Measurements from ENCODE around the gene CAMSAP1.

The CAMSAP1 gene

DNA sequence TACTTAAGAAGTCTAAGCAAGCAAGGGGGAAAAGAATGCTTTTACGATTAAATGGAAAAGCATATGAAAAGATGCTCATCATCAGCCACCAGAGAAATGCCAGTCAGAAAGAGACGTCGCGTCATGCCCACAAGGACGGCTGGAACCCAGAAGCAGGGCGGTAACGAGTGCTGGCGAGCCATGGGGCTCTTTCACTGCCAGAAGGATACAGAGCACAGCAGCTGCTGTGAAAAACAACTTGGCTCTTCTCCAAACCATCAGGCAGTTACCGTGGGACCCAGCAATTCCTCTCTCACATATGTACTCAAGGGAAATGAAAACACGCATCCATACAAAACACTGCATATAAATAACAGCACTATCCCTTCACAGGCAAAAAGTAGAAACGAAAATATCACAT is 95.5 kb downstream of the CAMSAP1 start:
- no peak for DNase-seq (ENCODE audit: low read depth)

- no peak for DNase-seq (ENCODE audit: low read depth)
These were observed 96.4 kb downstream of the CAMSAP1 start for GRCh38 chr9:135810806-135811575.

- no peak for DNase-seq (ENCODE audit: low read depth)
These were observed 98.2 kb downstream of the CAMSAP1 start for GRCh38 chr9:135809166-135809565.

DNA sequence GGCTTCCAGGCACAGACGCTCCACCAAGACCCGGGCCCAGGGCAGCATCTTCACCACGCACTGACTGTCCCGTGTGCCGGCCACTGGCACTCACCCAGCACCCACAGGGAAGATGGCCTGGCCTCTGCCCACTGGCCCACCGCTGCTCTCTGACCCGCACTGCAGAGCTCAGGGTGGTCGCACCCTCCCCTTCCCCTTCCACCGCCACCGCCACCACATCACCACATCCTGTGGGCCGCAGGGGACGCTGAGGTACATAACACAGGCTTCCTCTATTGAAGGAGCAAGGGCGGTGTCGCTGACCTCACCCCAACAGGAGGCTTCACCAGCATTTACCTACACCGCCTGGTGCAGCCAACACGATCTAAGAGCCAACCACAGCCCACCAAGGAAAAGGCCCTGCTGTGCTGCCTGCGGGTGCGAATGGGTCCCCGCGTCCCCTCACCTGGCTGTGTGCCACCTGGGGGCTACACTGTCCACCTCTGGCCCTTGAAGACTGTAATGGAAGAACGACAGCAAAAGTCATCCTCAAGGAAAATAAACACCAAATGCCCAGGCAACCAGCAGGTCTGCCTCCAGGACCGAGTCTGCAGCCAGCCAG is 101.8 kb downstream of the CAMSAP1 start:
- no peak for DNase-seq (ENCODE audit: low read depth)

DNA sequence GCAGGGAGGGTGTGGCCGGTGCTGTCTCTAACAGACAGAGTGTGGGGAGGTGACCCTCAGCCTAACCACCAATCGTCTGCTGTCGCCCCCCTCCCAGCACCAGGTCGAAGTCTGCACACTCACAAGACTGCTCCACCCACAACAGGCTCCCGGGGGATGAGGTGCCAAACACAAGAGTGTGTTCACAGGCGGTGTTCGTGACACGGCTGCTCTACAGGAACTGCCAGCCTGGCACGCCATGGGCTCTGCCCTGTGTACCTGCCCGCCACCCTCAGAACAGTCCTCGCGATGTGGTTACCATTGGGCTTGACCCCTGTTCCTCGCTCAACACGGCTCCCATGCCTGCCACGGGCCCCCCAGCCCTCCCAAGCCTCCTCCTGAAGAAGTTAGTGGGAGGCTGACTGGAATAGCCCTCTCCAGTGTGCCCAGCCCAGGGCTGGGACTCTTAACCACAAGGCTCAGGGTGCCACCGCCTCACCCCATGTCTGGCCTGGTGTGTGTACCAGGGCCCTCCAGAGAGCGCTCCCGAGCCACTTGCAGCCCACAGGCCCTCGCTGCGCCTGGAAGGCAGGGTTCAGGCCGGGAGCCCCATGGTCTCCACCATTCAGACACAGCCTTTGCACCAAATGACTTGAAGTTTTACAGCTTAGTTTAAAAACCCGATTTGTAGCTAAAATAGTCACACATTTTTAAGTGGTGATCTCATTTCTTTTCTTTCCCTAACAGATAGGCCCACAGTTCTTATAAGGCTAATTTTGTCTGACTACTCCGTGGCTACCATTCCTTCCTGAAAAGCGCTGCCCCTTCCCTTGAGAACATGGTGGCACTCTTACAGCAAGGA is 102.5 kb downstream of the CAMSAP1 start:
- no peak for DNase-seq (ENCODE audit: low read depth)

GRCh38 chr9:135803441-135803840 is 103.9 kb downstream of the CAMSAP1 start:
- DNase-seq (ENCODE audit: low read depth) = no peak

DNA sequence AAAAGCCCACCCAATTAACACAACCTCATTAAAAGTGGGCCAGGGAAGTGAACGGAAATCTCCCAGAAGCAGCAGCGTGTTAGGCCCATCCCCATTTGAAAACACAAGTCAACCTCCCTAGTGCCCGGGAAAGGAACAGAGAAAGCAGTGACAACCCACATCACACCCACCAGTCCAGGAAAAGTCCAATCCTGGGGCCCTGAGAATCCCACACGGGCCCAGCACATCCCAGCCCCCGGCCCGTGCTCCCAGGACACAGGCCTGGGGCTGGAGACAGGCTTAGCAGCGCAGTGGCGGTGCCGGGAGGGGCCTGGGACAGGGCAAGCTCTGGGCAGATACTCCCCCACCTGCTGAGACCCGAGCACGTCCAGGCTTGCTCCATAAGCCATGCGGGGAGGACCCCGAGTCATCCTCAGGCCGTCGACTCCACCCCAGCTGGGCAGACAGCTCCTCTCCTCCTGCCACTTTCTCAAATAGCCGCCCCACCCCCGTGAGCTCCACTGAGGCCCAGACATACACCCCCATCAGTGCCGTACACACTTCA is 104.4 kb downstream of the CAMSAP1 start:
- no peak for DNase-seq (ENCODE audit: low read depth)

DNA sequence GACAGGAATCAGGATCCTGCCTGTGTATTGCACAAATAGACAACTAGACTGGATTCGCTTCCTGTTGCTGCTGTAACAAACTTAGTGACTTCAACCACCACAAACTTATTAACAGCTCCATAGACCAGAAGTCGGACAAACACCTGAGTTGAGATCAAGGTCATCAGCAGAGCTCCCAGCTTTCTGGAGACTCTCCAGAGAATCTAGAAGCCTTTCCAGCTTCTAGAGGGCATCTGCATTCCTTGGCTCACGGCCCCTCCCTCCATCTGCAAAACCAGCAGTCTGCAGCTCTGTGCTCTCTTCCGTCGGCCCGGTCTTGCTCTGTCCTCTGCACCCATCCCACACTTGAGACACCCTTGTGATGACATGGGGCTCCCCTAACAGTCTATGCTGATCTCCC is 106.3 kb downstream of the CAMSAP1 start:
- no peak for DNase-seq (ENCODE audit: low read depth)

DNA sequence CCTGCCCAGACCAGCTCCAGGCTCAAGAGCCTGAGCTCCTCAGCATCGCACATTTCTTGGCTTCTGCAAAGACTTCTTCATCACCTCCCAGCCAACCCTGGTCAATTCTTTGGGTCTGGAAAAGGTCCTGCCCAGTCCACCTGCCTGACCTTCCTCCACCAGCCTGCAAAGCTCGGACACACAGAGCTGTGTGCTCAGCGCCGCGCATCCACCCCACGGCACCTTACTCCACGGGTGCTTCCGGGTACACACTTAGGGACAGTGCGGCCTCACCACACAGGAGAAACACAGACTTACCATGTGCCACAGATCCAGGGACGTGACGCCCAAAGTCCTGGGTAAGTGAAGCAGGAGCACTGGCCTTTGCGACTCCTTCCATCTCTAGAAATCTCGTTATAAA is 108.1 kb downstream of the CAMSAP1 start:
- no peak for DNase-seq (ENCODE audit: low read depth)

DNA sequence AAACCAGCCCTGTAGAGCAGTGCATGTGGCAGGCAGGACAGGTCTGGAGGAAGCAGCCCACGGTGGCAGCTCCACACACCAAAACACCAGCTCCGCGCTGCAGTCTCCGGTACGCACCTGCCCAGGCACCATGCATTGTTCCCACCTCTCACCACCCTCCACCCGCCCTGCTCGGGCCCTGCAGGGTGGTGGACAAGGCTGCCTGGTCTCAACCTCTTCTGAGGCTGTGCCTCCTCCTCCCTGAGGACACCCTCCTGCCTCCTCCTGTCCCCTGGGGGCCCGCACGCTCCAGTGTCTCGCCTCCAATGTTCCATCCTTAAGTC is 109.1 kb downstream of the CAMSAP1 start:
- DNase-seq (ENCODE audit: low read depth) = no peak

GRCh38 chr9:135797507-135798262 is 109.7 kb downstream of the CAMSAP1 start:
- no peak for DNase-seq (ENCODE audit: low read depth)

DNA sequence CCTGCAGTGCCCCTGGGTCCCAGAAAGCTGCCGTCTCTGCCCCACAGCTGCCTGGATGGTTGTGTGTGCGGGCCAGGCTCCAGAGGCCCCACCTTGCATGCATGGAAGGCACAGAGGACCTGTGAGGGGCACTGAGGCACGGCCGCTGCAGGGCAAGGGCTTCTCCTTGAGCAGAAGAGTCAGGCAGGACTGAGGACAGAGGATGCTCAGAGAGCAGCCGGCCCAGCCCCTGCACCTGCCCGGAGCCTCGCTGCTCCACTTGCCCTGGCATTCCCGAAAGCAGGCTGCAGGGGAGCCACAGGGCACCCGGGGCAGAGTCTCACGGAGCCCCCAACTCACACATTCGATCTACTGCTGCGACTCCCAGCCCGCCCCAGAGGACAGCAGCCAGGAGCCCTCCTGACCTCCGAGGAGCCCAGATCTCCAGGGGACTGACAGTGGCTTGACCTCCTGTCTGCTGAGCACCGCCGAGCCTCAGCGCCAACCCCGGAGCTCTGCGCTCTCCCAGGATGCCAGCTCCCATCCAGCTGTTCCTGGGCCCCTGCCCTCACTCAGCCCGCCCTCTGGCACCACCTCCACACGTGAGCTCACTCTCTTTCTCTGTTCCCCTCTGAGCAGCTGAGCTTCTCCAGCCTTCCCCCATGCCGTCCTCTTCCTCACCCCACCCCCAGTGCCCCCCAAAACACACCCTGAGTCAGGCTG is 110.4 kb downstream of the CAMSAP1 start:
- DNase-seq (ENCODE audit: low read depth) = no peak

- DNase-seq (ENCODE audit: low read depth) = no peak
These were observed 112.0 kb downstream of the CAMSAP1 start for GRCh38 chr9:135795391-135795790.

- DNase-seq (ENCODE audit: low read depth) = no peak
These were observed 112.9 kb downstream of the CAMSAP1 start for GRCh38 chr9:135794361-135794885.

DNA sequence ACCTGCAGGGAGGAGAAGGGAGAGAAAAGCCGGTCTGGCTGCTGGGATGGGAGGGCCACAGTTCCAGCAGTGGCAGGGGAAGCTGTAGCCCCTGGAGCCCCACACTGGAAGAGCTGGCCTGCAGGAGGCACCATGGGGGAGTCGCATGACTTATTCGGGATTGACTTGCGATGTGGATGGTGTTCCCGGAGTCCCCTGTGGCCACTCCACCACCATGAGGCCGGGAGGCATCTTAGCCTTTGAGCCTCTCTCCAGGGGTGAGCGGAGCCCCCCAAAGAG is 113.3 kb downstream of the CAMSAP1 start:
- no peak for DNase-seq (ENCODE audit: low read depth)

DNA sequence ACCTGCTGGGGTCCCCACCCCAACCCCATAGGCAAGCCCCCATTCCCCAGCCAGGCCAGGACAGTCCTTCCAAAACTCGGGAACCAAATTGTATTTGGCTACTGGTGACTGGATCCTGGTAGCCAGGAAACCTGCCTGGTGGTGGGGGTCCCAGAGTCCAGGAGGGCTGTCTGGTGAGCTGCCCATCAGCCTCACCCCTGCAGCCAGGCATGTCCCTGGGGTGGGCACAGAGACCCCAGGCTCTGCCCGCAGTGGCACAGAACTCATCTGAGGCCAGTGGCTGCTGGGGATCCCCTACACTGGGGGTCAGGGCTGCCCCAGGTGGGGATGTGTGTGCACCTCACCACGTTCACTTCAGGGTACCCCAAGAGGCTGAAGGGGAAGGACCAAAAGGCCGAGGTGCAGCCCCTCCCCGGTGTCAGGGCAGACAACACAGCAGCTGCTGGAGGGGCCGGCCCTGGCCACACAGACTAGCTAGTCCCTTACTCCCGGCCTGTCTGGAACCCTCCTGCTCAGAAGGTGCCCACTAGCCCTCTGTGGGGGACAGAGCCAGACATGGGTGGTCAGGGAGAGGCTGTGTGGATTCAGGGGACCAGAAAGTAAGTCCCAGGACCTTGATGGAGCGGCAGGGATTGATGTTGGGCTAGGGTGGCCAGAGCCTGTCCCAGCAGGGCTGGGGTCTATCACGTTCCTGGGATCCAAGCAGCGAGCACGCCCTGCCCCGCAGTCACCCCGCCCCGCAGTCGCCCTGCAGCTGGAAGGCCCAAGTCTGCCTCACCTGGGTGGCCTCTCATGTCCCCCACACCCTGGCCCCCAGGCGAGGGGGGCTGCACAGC is 113.9 kb downstream of the CAMSAP1 start:
- DNase-seq (ENCODE audit: low read depth) = no peak

- no peak for DNase-seq (ENCODE audit: low read depth)
These were observed 114.8 kb downstream of the CAMSAP1 start for GRCh38 chr9:135792268-135793128.

- no peak for DNase-seq (ENCODE audit: low read depth)
These were observed 115.7 kb downstream of the CAMSAP1 start for GRCh38 chr9:135791431-135792267.

- DNase-seq (ENCODE audit: low read depth) = no peak
These were observed 116.5 kb downstream of the CAMSAP1 start for GRCh38 chr9:135790850-135791249.

All from stimulated activated CD4-positive, alpha-beta T cell treated with anti-CD3 and anti-CD28 coated beads, Interleukin-2, amount 100 ng/mL, for 4 hours (primary cell).